NCI-H1105 treated with DMSO at 0.1 percent for 48 hours (cell line): ENCODE results near the gene JMJD6.

Experiments
- DNase-seq: peaks from one replicate; lab custom pipeline; 2025; lab: John Stamatoyannopoulos, UW

Gene JMJD6

GRCh38 chr17:76697702-76698465 is 28.5 kb downstream of the JMJD6 start:
- DNase-seq, result no peak

- DNase-seq, result no peak
Measured at GRCh38 chr17:76696763-76697701, 29.4 kb downstream of the JMJD6 start.

GRCh38 chr17:76695059-76695831 is 31.2 kb downstream of the JMJD6 start:
- DNase-seq, result no peak

GRCh38 chr17:76691379-76692191 is 34.8 kb downstream of the JMJD6 start:
- no peak for DNase-seq

GRCh38 chr17:76690596-76691280 is 35.7 kb downstream of the JMJD6 start:
- DNase-seq, result no peak

GRCh38 chr17:76689859-76690258 is 36.5 kb downstream of the JMJD6 start:
- DNase-seq, result no peak

- no peak for DNase-seq
Measured at GRCh38 chr17:76688165-76688622, 38.2 kb downstream of the JMJD6 start.

- no peak for DNase-seq
Measured at GRCh38 chr17:76687298-76688164, 38.9 kb downstream of the JMJD6 start.

- no peak for DNase-seq
Measured at GRCh38 chr17:76686538-76687297, 39.7 kb downstream of the JMJD6 start.

GRCh38 chr17:76685846-76686245 is 40.6 kb downstream of the JMJD6 start:
- DNase-seq, result no peak

GRCh38 chr17:76685366-76685765 is 41.0 kb downstream of the JMJD6 start:
- no peak for DNase-seq

- DNase-seq, result no peak
Measured at GRCh38 chr17:76684756-76685155, 41.6 kb downstream of the JMJD6 start.

GRCh38 chr17:76683921-76684745 is 42.3 kb downstream of the JMJD6 start:
- no peak for DNase-seq

- DNase-seq, result no peak
Measured at GRCh38 chr17:76683011-76683755, 43.2 kb downstream of the JMJD6 start.

GRCh38 chr17:76682296-76682695 is 44.1 kb downstream of the JMJD6 start:
- DNase-seq, result no peak

- DNase-seq, result peak; percentile 47
Measured at GRCh38 chr17:76681222-76682137, 44.9 kb downstream of the JMJD6 start.
